Liver (tissue), 3 donors: ENCODE data around the gene CNOT4.

ENCODE experiments used
- ATF3 ChIP-seq: IDR thresholded peaks from 2 replicates; pipeline ENCODE4 v1.6.1; 2016; ENCODE audit warnings: antibody characterized with exemption
- CTCF ChIP-seq: fragments of 150-350 bp; IDR thresholded peaks from 2 replicates; pipeline ENCODE4 v1.5.1; 2017; ENCODE audit warnings: improper control_type of control experiment, low read depth, low read length; ENCODE audit not compliant: missing input control
- EGR1 ChIP-seq, 2 donors: IDR thresholded peaks; 2 replicates each; pipeline ENCODE4 v1.6.1; 2016 to 2018; ENCODE audit warnings: antibody characterized with exemption in 2 of 2, low read depth in 2 of 2
- FOXA1 ChIP-seq: IDR thresholded peaks from 2 replicates; pipeline ENCODE4 v1.6.1; 2016; ENCODE audit warnings: antibody characterized with exemption
- FOXA2 ChIP-seq: IDR thresholded peaks from 2 replicates; pipeline ENCODE4 v1.6.1; 2016; ENCODE audit warnings: antibody characterized with exemption
- GABPA ChIP-seq, 2 donors: IDR thresholded peaks in 1 of 2; conservative IDR thresholded peaks in 1 of 2; 2 replicates each; pipeline ENCODE4 v1.6.1; 2016; ENCODE audit warnings: antibody characterized with exemption in 2 of 2, mild to moderate bottlenecking in 1 of 2, moderate library complexity in 1 of 2
- HNF4G ChIP-seq: IDR thresholded peaks from 2 replicates; pipeline ENCODE4 v1.6.1; 2016; ENCODE audit warnings: antibody characterized with exemption
- MAX ChIP-seq: IDR thresholded peaks from 2 replicates; pipeline ENCODE4 v1.6.1; 2016; ENCODE audit warnings: antibody characterized with exemption
- NR2F2 ChIP-seq: IDR thresholded peaks from 2 replicates; pipeline ENCODE4 v1.6.1; 2016; ENCODE audit warnings: antibody characterized with exemption
- RAD21 ChIP-seq, 2 donors: IDR thresholded peaks; 2 replicates each; pipeline ENCODE4 v1.6.1; 2016; ENCODE audit warnings: antibody characterized with exemption in 2 of 2, mild to moderate bottlenecking in 2 of 2
- REST ChIP-seq: IDR thresholded peaks from 2 replicates; pipeline ENCODE4 v1.6.1; 2016; ENCODE audit warnings: antibody characterized with exemption, mild to moderate bottlenecking
- RXRA ChIP-seq, 2 donors: IDR thresholded peaks; 2 replicates each; pipeline ENCODE4 v1.6.1; 2017 to 2018; ENCODE audit warnings: antibody characterized with exemption in 2 of 2, mild to moderate bottlenecking in 1 of 2
- TAF1 ChIP-seq: conservative IDR thresholded peaks from 2 replicates; pipeline ENCODE4 v1.6.1; 2016; ENCODE audit warnings: antibody characterized with exemption, mild to moderate bottlenecking
- YY1 ChIP-seq: IDR thresholded peaks from 2 replicates; pipeline ENCODE4 v1.6.1; 2016; ENCODE audit warnings: antibody characterized with exemption, mild to moderate bottlenecking
- donor health status: healthy.
- donor health status: healthy.

GRCh38 chr7:135380351-135380750, 129.6 kb downstream of the CNOT4 start:
- TF ChIP-seq CTCF (no peak), TAF1 (no peak), GABPA (IDR thresholded peaks at IDR 0.05 in 1 of 2, conservative IDR thresholded peaks at IDR 0.05 in 1 of 2) (no peak), MAX (no peak), YY1 (no peak), EGR1 (IDR thresholded peaks at IDR 0.05; ENCODE audit: low read depth in 2 of 2) (no peak), REST (no peak), NR2F2 (no peak), RAD21 (IDR thresholded peaks at IDR 0.05) (no peak), RXRA (IDR thresholded peaks at IDR 0.05) (no peak), HNF4G (no peak), ATF3 (no peak), FOXA1 (no peak), FOXA2 (no peak)
